Heart left ventricle (tissue), 13 donors: ENCODE measurements around the gene FSD2.

ENCODE experiments used
- POLR2A ChIP-seq, 2 donors: fragments of 450-650 bp; IDR thresholded peaks; one replicate each; pipeline ENCODE4 v1.6.1; 2017; ENCODE audit warnings: antibody characterized with exemption in 2 of 2, mild to moderate bottlenecking in 2 of 2, moderate library complexity in 2 of 2
- TF ChIP-seq, protein P1 (sequence below), 12 donors: fragments of 200-600 bp; sonication (generic) in 4 of 12; IDR thresholded peaks; one replicate each; pipeline versions ENCODE4 v1.5.0 to v1.8.0; 2018 to 2022; ENCODE audit warnings: antibody characterized with exemption in 12 of 12, mild to moderate bottlenecking in 5 of 12
- donor health status: ischemic (EF 13 %, LVEDD 7.1; RV severe dilation, severe dysfunction).
- donor health status: DM: no; HTN: yes; CAD: no.
- donor health status: DM: no; HTN: no; CAD: no.
- donor health status: ischemic (EF 25% LVEDD 6.9; RV normal size, moderate dysfunction).
- donor health status: ischemic (EF 25% LVEDD 5.7; RV mildly dilated, moderate dysfunction).
- donor health status: ischemic (EF 35%, LVEDD 5.7; RV mildly dilated, moderate dysfunction).
- donor health status: nonischemic (EF 11% LVEDD 7.7; RV severe dilation, severe dysfunction).
- donor health status: DM: yes; HTN: yes; CAD: no.
- donor health status: PGD.
- donor health status: ischemic (EF 29% LVEDD 5.4; RV normal size, mild dysfunction).
- donor health status: nonischemic (EF 23%, LVEDD 6.1; RV moderate dilation, normal function).

- TF ChIP-seq, protein P1, sequence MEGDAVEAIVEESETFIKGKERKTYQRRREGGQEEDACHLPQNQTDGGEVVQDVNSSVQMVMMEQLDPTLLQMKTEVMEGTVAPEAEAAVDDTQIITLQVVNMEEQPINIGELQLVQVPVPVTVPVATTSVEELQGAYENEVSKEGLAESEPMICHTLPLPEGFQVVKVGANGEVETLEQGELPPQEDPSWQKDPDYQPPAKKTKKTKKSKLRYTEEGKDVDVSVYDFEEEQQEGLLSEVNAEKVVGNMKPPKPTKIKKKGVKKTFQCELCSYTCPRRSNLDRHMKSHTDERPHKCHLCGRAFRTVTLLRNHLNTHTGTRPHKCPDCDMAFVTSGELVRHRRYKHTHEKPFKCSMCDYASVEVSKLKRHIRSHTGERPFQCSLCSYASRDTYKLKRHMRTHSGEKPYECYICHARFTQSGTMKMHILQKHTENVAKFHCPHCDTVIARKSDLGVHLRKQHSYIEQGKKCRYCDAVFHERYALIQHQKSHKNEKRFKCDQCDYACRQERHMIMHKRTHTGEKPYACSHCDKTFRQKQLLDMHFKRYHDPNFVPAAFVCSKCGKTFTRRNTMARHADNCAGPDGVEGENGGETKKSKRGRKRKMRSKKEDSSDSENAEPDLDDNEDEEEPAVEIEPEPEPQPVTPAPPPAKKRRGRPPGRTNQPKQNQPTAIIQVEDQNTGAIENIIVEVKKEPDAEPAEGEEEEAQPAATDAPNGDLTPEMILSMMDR (IDR thresholded peaks at IDR 0.05) = no peak
- no peak for TF ChIP-seq POLR2A (IDR thresholded peaks at IDR 0.05)
Observed at GRCh38 chr15:82768414-82769054, 37.3 kb downstream of the FSD2 start.
